ENCODE results near the gene CFAP54.
A peak's percentile ranks its signal among the peaks of the same experiment; 100 is the strongest.

Gene CFAP54

DNA sequence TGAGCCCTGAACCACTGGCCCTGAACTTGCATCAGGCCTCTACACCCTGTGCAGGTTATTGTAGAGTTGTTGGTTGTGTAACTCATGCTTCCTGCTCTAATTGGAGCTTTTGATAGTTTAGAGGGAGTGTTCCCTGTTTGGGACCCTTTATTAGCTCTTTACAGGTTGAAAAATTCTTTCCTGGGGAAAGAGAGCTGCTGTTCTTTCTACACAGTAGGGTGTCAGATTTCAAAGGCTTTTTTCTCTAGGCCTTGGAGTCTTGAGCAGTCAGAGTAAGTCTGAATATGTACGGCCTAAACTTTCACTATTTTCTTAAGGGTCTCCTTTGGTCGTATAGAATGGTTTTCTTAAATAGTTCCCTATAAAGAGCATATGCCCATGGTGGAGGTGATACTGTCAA, 356.9 kb downstream of the CFAP54 start:
- no peak overlapping the region for H3K4ac ChIP-seq (ENCODE audit: low read depth, low read length)
- H4K8ac ChIP-seq (ENCODE audit: low read depth, low read length): no peak overlapping the region
- H3K9me3 ChIP-seq (ENCODE audit: insufficient read depth, low read depth, low read length): no peaks in the 10 kb centered on the region
- H3K27me3 ChIP-seq (ENCODE audit: insufficient read depth, low read length): no peaks in the 10 kb centered on the region
- H3K9ac ChIP-seq (ENCODE audit: low read length): no peak overlapping the region
- no peak overlapping the region for H3K18ac ChIP-seq (ENCODE audit: low read length)
- H3K23ac ChIP-seq (ENCODE audit: low read length): no peak overlapping the region
- H3K4me3 ChIP-seq (ENCODE audit: low read depth, low read length): no peak overlapping the region
- H3K4me1 ChIP-seq (ENCODE audit: control insufficient read depth in 1 of 2, insufficient read depth in 2 of 2, low read length in 2 of 2): peaks cover 6% of the 10 kb centered on the region in 2 experiments
- H2BK12ac ChIP-seq (ENCODE audit: low read length): no peak overlapping the region
- H3K27ac ChIP-seq (ENCODE audit: low read depth, low read length): no peak overlapping the region
- H4K91ac ChIP-seq (ENCODE audit: low read depth, low read length): no peak overlapping the region
- H2AFZ ChIP-seq (ENCODE audit: insufficient read depth, low read length, poor library complexity): no peak overlapping the region
- no peaks in the 10 kb centered on the region for H3K36me3 ChIP-seq (ENCODE audit: control insufficient read depth in 1 of 2, insufficient read depth in 2 of 2, low read length in 2 of 2)
- WGBS (ENCODE audit: extremely low coverage, insufficient coverage, insufficient read length): no CpG with 5 or more reads among the region's 2 CpGs
- no peak for DNase-seq
- no peaks in the 10 kb centered on the region for H3K79me1 ChIP-seq (ENCODE audit: low read length)
- H3K4me2 ChIP-seq (ENCODE audit: low read length): peak overlapping the region; percentile 11
- no peaks in the 10 kb centered on the region for H3K79me2 ChIP-seq (ENCODE audit: control insufficient read depth, insufficient read depth, low read length, poor library complexity)
- no peak overlapping the region for H3K14ac ChIP-seq (ENCODE audit: low read length)
- no peak overlapping the region for H2BK120ac ChIP-seq (ENCODE audit: insufficient read depth, low read length, poor library complexity)
- no peak overlapping the region for H2BK5ac ChIP-seq (ENCODE audit: low read depth, low read length, poor library complexity)
- H4K12ac ChIP-seq (ENCODE audit: low read depth, low read length): no peak overlapping the region
- H2AK5ac ChIP-seq (ENCODE audit: low read length): no peak overlapping the region

GRCh38 chr12:96850676-96851075, 361.3 kb downstream of the CFAP54 start:
- Histone ChIP-seq H3K79me2 (ENCODE audit: control insufficient read depth, insufficient read depth, low read length, poor library complexity) (no peaks in the 10 kb centered on the region), H4K12ac (ENCODE audit: low read depth, low read length) (no peak overlapping the region), H3K9me3 (ENCODE audit: insufficient read depth, low read depth, low read length) (no peaks in the 10 kb centered on the region), H3K4ac (ENCODE audit: low read depth, low read length) (no peak overlapping the region), H3K18ac (ENCODE audit: low read length) (no peak overlapping the region), H3K23ac (ENCODE audit: low read length) (no peak overlapping the region), H3K4me2 (ENCODE audit: low read length) (no peak overlapping the region), H4K91ac (ENCODE audit: low read depth, low read length) (no peak overlapping the region), H2BK120ac (ENCODE audit: insufficient read depth, low read length, poor library complexity) (no peak overlapping the region), H3K36me3 (ENCODE audit: control insufficient read depth in 1 of 2, insufficient read depth in 2 of 2, low read length in 2 of 2) (no peaks in the 10 kb centered on the region), H3K27ac (ENCODE audit: low read depth, low read length) (no peak overlapping the region), H3K14ac (ENCODE audit: low read length) (no peak overlapping the region), H4K8ac (ENCODE audit: low read depth, low read length) (no peak overlapping the region), H3K9ac (ENCODE audit: low read length) (no peak overlapping the region), H2AK5ac (ENCODE audit: low read length) (no peak overlapping the region), H3K79me1 (ENCODE audit: low read length) (no peaks in the 10 kb centered on the region), H2BK5ac (ENCODE audit: low read depth, low read length, poor library complexity) (no peak overlapping the region), H3K4me1 (ENCODE audit: control insufficient read depth in 1 of 2, insufficient read depth in 2 of 2, low read length in 2 of 2) (peaks cover 6% of the 10 kb centered on the region in 2 experiments), H2AFZ (ENCODE audit: insufficient read depth, low read length, poor library complexity) (no peak overlapping the region), H3K27me3 (ENCODE audit: insufficient read depth, low read length) (no peaks in the 10 kb centered on the region), H2BK12ac (ENCODE audit: low read length) (no peak overlapping the region), H3K4me3 (ENCODE audit: low read depth, low read length) (no peak overlapping the region)
- WGBS (ENCODE audit: extremely low coverage, insufficient coverage, insufficient read length): no CpG with 5 or more reads among the region's 3 CpGs
- DNase-seq: no peak

GRCh38 chr12:96858162-96858561, 368.8 kb downstream of the CFAP54 start:
- H4K12ac ChIP-seq (ENCODE audit: low read depth, low read length): no peak overlapping the region
- no CpG with 5 or more reads among the region's 1 CpG for WGBS (ENCODE audit: extremely low coverage, insufficient coverage, insufficient read length)

DNA sequence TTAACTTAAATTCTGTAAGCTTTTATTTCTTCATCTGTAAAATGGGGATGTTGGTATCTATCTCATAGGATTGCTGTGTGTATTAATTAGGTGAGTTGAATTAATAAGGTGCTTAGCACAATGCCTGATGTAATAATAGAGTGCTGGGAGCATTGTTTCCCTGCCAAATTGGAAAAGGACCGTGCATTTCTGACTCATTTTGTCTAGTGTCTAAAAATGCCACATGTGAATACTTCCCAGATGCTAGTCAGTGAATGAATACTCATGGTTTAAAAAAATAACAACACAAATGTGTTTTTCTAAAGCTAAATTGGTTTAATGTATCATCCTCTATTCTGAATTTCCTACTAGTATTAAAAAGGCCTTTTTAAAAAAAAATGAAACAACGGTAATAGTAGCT, 372.3 kb downstream of the CFAP54 start:
- Histone ChIP-seq H3K4me2 (ENCODE audit: low read length) (no peak overlapping the region), H2BK120ac (ENCODE audit: insufficient read depth, low read length, poor library complexity) (no peak overlapping the region), H3K79me1 (ENCODE audit: low read length) (peaks cover 5% of the 10 kb centered on the region), H4K91ac (ENCODE audit: low read depth, low read length) (no peak overlapping the region), H3K9me3 (ENCODE audit: insufficient read depth, low read depth, low read length) (no peaks in the 10 kb centered on the region), H3K9ac (ENCODE audit: low read length) (no peak overlapping the region), H3K4me1 (ENCODE audit: control insufficient read depth in 1 of 2, insufficient read depth in 2 of 2, low read length in 2 of 2) (peaks cover 0 to 8% of the 10 kb centered on the region in 2 experiments), H3K27me3 (ENCODE audit: insufficient read depth, low read length) (no peaks in the 10 kb centered on the region), H2BK5ac (ENCODE audit: low read depth, low read length, poor library complexity) (no peak overlapping the region), H2BK12ac (ENCODE audit: low read length) (no peak overlapping the region), H2AK5ac (ENCODE audit: low read length) (no peak overlapping the region), H3K79me2 (ENCODE audit: control insufficient read depth, insufficient read depth, low read length, poor library complexity) (no peaks in the 10 kb centered on the region), H3K36me3 (ENCODE audit: control insufficient read depth in 1 of 2, insufficient read depth in 2 of 2, low read length in 2 of 2) (no peaks in the 10 kb centered on the region), H3K23ac (ENCODE audit: low read length) (no peak overlapping the region), H3K27ac (ENCODE audit: low read depth, low read length) (no peak overlapping the region), H3K4me3 (ENCODE audit: low read depth, low read length) (no peak overlapping the region), H3K18ac (ENCODE audit: low read length) (no peak overlapping the region), H3K4ac (ENCODE audit: low read depth, low read length) (no peak overlapping the region), H2AFZ (ENCODE audit: insufficient read depth, low read length, poor library complexity) (no peak overlapping the region), H4K8ac (ENCODE audit: low read depth, low read length) (no peak overlapping the region), H4K12ac (ENCODE audit: low read depth, low read length) (no peak overlapping the region), H3K14ac (ENCODE audit: low read length) (no peak overlapping the region)
- DNase-seq: no peak
- no CpG with 5 or more reads among the region's 2 CpGs for WGBS (ENCODE audit: extremely low coverage, insufficient coverage, insufficient read length)

More at GRCh38 chr12:96858162-96858561, 368.8 kb downstream of the CFAP54 start:
- Histone ChIP-seq H3K4me3 (ENCODE audit: low read depth, low read length) (no peak overlapping the region), H3K4ac (ENCODE audit: low read depth, low read length) (no peak overlapping the region), H3K27ac (ENCODE audit: low read depth, low read length) (no peak overlapping the region), H3K79me1 (ENCODE audit: low read length) (peaks cover 3% of the 10 kb centered on the region), H4K8ac (ENCODE audit: low read depth, low read length) (no peak overlapping the region), H3K14ac (ENCODE audit: low read length) (no peak overlapping the region), H3K4me2 (ENCODE audit: low read length) (no peak overlapping the region), H3K4me1 (ENCODE audit: control insufficient read depth in 1 of 2, insufficient read depth in 2 of 2, low read length in 2 of 2) (peaks cover 0 to 2% of the 10 kb centered on the region in 2 experiments), H3K23ac (ENCODE audit: low read length) (no peak overlapping the region), H2AFZ (ENCODE audit: insufficient read depth, low read length, poor library complexity) (no peak overlapping the region), H3K9ac (ENCODE audit: low read length) (no peak overlapping the region), H2BK12ac (ENCODE audit: low read length) (no peak overlapping the region), H4K91ac (ENCODE audit: low read depth, low read length) (no peak overlapping the region), H3K18ac (ENCODE audit: low read length) (no peak overlapping the region), H2BK5ac (ENCODE audit: low read depth, low read length, poor library complexity) (no peak overlapping the region), H3K27me3 (ENCODE audit: insufficient read depth, low read length) (no peaks in the 10 kb centered on the region), H2BK120ac (ENCODE audit: insufficient read depth, low read length, poor library complexity) (no peak overlapping the region), H3K36me3 (ENCODE audit: control insufficient read depth in 1 of 2, insufficient read depth in 2 of 2, low read length in 2 of 2) (no peaks in the 10 kb centered on the region), H2AK5ac (ENCODE audit: low read length) (no peak overlapping the region), H3K9me3 (ENCODE audit: insufficient read depth, low read depth, low read length) (no peaks in the 10 kb centered on the region), H3K79me2 (ENCODE audit: control insufficient read depth, insufficient read depth, low read length, poor library complexity) (no peaks in the 10 kb centered on the region)
- no peak for DNase-seq

All from trophoblast cell (in vitro differentiated cells and primary cell).